ENCODE data around the gene PIK3IP1.
"Not testable (repeated sequence)": the region's sequence is repeated elsewhere in the genome, so short reads cannot be mapped to it uniquely, and the experiment has no call there.

The PIK3IP1 gene

DNA sequence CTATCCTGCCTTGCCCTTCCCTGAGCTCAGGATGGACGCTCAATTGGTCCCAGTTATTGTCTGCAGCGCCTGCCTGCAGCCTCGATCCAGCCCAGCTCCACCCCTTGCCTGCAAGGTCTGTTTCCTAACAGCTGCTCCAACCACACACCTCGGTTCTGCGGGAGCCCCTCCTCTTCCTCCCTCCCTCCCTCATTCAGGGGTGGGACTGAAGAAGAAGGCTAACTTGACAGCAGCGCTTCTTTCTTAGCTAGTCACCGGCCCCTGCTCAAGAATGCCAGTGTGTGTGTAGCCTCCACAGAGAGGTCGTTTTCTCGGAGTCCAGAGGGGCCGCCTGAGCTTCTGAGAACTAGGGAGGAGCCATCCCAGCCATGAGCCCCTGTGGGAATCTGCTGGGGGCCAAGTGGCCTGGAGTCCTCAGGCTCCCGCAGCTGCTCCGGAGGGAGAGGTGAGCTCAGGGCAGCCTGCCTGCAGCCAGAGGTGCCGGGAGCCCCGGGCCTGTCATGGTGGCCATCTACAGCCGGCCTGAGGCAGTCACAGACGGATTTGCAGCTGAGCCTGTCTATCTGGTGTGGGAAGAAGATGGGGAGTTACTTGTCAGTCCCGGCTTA, 44.0 kb downstream of the PIK3IP1 start:
- no peak for DNase-seq

DNA sequence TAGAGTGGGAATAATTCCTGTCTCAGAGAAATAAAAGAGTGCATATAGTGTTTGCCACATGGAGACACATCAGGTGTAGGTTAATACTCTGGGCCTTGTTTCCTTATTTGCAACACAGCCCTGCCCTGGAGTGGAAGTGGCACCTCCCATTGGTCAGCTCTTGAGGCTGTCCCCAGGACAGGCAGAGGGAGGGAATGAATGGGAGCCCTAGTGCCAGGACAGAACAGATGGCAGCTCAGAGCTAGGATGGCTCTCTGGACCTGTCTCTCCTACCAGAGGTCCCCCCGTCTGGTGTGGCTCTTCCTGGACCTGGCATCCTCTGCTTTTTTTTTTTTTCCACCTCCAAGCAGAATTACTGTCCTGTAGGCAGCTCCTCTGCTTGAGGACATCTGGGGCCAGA, 44.6 kb downstream of the PIK3IP1 start:
- no peak for DNase-seq

DNA sequence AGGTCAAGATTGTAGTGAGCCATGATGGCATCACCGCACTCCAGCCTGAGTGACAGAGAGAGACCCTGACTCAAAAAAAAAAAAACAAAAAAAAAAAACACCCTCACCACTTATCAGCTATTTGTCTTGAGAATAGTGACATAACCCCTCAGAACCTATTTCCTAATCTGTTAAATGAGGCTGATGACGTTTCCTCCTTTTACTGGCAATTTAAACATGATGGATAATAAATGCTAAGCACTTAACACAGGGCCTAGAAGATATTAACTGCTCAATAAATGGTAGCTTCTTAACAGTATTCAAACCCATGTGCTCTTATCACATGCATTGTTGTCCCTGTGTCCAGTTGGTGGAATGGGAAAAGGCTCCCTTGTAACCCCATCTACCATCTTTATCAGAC, 45.6 kb downstream of the PIK3IP1 start:
- no peak for DNase-seq

DNA sequence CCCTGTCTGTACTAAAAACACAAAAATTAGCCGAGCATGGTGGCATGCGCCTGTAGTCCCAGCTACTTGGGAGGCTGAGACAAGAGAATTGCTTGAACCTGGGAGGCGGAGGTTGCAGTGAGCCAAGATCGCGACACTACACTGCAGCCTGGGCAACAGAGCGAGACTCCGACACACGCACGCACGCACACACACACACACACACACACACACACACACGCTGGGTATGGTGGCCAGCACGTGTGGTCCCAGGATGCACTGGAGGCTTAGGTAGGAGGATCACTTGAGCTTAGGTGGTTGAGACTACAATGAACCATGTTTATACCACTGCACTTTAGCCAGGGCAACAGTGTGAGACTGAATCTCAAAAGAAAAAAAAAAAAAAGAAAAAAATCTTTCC, 46.3 kb downstream of the PIK3IP1 start:
- DNase-seq = not testable (repeated sequence)

DNA sequence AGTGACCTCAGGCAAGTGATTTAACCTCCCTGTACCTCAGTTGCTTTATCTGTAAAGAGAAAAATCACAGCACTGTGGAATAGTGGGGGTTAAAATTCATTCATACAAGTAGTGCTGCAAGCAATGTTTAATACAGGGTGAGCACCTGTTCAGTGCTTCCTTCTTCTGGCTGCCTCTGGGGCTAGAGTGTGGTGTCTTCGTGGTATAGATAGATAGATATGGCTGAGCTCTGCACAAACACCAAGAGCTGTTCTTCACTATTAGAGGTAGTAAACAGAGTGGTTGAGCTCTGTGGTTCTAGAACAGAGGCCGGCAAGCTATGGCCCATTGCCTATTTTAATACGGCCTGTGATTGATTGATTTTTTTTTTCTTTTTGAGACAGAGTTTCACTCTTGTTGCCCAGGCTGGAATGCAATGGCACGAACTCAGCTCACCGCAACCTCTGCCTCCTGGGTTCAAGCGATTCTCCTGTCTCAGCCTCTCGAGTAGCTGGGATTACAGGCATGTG, 47.3 kb downstream of the PIK3IP1 start:
- no peak for DNase-seq

DNA sequence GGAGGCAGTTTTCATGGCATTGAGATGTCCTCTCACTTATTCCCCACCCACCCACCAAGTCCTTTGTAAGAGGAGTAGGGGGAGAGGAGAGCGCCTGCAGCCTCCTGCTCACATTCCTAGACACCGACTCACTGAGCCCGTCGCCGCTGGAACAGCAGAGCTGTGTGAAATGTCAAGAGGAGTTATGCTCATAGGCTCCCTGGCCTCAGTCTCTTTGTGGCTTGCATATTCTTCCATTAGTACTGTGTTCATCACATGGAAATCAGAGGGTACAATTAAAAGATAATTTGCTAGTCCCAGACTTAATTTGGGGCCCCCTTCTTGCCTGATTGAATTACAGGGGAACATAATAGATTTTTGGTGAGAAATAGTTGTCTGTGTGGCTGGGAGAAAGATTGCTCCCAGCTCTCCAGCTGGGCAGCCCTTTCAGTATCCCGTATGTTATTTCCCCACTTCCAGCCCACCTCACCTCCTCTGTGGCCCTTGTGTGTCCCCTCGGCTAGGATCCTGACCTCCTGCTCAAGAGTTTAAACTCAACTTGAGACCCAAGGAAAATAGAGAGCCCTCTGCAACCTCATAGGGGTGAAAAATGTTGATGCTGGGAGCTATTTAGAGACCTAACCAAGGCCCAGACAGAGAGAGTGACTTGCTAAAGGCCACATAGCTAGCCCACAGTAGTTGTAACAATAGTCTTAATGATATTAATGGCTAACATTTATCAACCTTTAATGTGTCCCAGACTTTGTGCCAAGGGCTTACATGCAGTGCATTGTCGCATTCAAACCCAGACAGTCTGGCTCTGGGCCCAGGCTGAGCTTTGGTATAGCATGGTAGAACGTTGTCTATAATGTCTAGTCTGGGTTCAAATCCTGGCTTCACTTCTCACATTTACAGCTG, 48.0 kb downstream of the PIK3IP1 start:
- no peak for DNase-seq

DNA sequence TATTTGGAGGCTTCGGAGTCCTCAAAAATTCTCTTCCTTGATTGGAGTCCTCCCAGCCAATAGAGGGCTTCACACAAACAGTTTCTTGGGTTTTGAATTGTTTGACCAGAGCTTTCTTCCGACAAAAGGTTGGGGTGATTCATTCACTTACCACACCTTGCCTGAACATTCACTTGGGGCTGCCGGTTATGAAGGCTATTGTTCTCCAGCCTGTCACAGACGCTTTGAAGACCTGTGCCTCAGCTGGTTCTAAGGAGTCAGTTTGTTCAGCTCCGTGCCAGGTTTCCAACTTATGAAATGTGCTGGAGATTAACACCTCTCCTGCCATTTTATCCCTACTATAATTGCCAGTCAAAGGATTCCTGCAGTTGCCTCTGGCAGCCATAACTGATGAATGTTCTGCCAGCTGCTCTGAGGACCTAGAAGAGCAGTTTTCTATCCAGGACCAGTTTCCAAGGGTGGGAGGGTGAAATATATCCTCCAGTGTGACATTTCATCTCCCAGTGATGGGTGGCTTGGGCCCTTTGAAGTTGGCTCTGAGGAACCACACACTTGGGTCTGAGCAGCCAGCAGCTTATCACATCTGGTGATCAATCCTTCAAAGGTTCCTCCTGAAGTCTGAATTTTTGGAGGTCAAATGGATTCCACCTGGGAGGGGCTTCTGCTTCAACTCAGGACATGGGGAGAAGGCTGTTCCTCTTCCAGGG, 48.8 kb downstream of the PIK3IP1 start:
- DNase-seq = no peak

DNA sequence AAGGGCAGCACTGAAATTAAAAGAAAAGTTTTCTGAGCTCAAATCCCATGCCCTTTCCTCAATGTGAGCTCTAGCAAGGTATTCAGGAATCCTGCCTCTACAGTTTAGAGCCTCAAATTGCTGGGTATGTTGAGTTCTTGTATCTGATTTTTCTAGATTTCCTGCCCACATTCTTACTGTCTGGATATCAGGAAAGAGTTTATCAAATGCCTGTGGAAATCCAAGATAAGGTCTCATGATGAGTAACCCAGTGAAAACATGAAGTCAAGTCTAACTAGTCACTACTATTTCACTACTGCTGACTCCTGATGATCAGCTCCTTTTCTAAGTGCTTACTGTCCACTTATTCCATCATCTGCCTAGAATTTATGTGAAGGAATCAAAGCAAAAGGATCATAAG, 50.4 kb downstream of the PIK3IP1 start:
- DNase-seq = no peak

DNA sequence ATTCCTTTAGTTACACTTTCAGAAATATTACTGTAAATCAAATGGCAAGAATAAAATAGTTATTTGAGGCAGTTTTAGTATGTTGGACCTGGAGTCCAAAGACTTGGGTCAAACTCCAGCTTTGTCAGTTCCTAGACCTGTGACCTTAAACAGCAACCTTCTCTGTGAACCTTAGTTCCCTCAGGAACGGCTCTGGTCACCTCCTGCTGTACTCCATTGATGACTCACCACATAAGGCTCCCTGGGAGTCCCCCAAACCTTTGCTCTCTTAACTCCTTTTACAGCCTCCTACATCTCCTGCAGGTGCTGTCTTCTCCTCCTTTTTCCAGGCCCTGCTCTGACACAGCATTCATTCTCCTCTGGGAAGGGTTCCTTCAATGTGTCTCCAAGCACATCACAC, 51.1 kb downstream of the PIK3IP1 start:
- no peak for DNase-seq

DNA sequence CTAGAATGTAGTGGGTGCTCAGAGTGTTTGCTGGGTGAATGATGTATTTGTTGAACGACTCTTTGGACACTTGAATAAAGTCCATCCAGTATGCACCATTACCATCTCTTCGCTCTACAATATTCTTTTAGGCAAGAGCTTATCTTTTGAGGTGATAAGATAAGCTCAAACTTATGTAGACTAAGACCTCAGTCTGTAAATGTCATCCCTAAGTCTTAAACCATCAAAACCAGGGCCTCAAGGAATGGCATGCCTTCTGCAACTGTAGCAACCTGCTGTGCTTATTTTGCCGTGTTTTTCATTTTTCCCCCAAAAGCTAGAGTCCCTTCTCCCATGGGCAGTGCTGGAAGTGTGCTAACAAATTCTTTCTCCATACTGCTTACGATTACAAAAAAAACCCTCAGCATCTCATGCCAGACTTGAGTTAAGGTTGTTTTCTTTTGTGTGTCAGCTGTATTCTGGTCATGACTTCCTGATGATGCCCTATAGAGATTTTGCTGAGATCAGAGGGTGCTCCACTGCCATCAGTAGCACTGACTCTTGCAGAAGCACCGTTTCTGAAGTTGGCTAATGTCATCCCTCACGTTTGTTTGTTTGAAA, 52.4 kb downstream of the PIK3IP1 start:
- DNase-seq = no peak

DNA sequence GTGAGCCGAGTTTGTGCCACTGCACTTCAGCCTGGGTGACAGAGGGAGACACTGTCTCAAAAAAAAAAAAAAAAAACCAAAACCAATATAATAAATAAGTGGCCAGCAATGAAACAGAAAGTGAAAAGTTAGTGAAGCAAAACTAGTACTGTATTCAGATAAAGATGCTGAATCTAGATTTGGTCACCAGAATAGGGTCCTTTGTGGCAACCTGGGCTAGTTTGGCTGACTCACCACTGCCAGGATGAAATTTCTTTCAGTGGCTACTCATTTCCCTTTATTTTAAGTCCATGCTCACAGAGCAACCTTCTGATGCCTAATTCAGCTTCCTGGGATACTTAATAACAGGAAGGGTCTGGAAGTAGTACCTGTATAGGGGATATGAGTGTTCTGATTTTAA, 54.2 kb downstream of the PIK3IP1 start:
- no peak for DNase-seq

DNA sequence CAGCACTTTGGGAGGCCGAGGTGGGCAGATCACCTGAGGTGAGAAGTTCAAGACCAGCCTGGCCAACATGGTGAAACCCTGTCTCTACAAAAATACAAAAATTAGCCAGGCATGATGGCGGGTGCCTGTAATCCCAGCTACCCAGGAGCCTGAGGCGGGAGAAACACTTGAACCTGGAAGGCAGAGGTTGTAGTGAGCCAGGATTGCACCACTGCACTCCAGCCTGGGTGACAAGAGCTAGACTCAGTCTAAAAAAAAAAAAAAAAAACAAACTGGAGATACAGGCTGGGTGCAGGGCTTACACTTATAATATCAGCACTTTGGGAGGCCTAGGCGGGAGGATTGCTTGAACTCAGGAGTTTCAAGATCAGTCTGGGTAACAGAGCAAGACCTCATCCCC, 56.2 kb downstream of the PIK3IP1 start:
- DNase-seq = not testable (repeated sequence)

DNA sequence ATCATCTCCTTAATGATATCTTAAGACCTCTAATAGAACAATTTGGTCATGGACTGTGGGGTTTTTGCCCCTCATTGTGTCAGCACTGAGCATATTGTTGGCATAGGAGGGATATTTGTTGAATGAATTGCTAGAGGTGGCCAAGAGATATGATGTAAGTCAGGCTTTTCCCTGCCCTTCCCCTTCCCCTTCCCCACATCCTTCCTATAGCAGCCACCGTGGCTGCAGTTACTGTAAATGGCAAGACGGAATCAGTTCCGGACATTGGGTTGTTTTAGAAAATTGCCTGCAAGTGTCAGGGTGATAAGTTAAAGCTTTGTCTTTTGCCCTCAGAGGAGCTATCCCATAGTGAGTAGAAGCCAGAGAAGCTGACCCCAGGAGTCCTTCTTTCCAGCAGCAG, 57.2 kb downstream of the PIK3IP1 start:
- no peak for DNase-seq

DNA sequence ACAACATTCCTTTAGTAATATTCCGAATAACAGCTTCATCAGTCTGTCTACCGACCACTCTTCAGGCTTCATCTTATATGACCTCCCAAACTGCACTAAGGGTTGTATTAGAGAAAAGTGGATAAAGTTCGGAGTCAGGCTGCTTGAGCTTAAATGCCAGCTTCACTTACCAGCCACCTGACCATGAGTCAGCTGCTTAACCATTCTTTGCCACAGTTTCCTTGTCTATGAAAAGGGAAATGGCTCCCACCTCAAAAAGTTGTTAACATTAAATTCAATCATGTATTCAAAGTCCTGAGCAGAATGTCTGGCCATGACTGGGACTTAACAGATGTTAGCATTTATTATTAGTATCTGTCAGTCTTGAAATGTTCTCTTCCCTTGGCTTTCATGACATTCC, 59.3 kb downstream of the PIK3IP1 start:
- no peak for DNase-seq

Data from NCI-H510A (cell line).